GM19438 (cell line): ENCODE data around the gene LINGO1.

Source experiments
- ATAC-seq: cut with Tn5 transposase; IDR thresholded peaks from one replicate; pipeline ENCODE4 v1.9.1; 2021; ENCODE audit warnings: low read depth; ENCODE audit not compliant: unreplicated experiment

LINGO1 gene

GRCh38 chr15:77599357-77599756, 33.4 kb downstream of the LINGO1 start:
- ATAC-seq, result no peak

GRCh38 chr15:77598644-77599043, 34.1 kb downstream of the LINGO1 start:
- no peak for ATAC-seq

GRCh38 chr15:77597804-77598453, 34.8 kb downstream of the LINGO1 start:
- no peak for ATAC-seq

- no peak for ATAC-seq
Observed at GRCh38 chr15:77596821-77597803, 35.6 kb downstream of the LINGO1 start.

- ATAC-seq, result no peak
Observed at GRCh38 chr15:77595231-77595630, 37.5 kb downstream of the LINGO1 start.

- no peak for ATAC-seq
Observed at GRCh38 chr15:77592758-77593157, 40.0 kb downstream of the LINGO1 start.

- no peak for ATAC-seq
Observed at GRCh38 chr15:77591968-77592613, 40.6 kb downstream of the LINGO1 start.

GRCh38 chr15:77589839-77590238, 42.9 kb downstream of the LINGO1 start:
- ATAC-seq, result no peak

GRCh38 chr15:77588126-77588525, 44.6 kb downstream of the LINGO1 start:
- no peak for ATAC-seq

- no peak for ATAC-seq
Observed at GRCh38 chr15:77584691-77585090, 48.0 kb downstream of the LINGO1 start.

- no peak for ATAC-seq
Observed at GRCh38 chr15:77584201-77584600, 48.5 kb downstream of the LINGO1 start.

GRCh38 chr15:77582763-77583162, 49.9 kb downstream of the LINGO1 start:
- ATAC-seq, result no peak

GRCh38 chr15:77581896-77582569, 50.7 kb downstream of the LINGO1 start:
- no peak for ATAC-seq

- ATAC-seq, result no peak
Observed at GRCh38 chr15:77580996-77581682, 51.6 kb downstream of the LINGO1 start.

- ATAC-seq, result no peak
Observed at GRCh38 chr15:77579498-77580188, 53.1 kb downstream of the LINGO1 start.

- ATAC-seq, result no peak
Observed at GRCh38 chr15:77578641-77579372, 53.9 kb downstream of the LINGO1 start.

- ATAC-seq, result no peak
Observed at GRCh38 chr15:77577366-77577950, 55.3 kb downstream of the LINGO1 start.

- ATAC-seq, result no peak
Observed at GRCh38 chr15:77576538-77576937, 56.2 kb downstream of the LINGO1 start.
